Measurements from ENCODE around the gene SLC35D3. TPM values are rescaled to one million over a fixed set of nuclear protein-coding genes. Genes with fewer than 3 reads are reported as not detected.
"Not testable (repeated sequence)": the region's sequence is repeated elsewhere in the genome, so short reads cannot be mapped to it uniquely, and the experiment has no call there.

SLC35D3 gene
- total and polyA plus RNA-seq, 2 donors (not counting 1 experiment from before 2014, with no cell fraction given): not detected

GRCh38 chr6:136873748-136874147, 48.4 kb upstream of the SLC35D3 start:
- no peak overlapping the region for H2AFZ ChIP-seq (ENCODE audit: insufficient read depth, low read depth, low read length, poor library complexity, severe bottlenecking)
- no peaks in the 10 kb centered on the region for H3K4me1 Mint-ChIP-seq
- no peak overlapping the region for H3K4me2 ChIP-seq (replicated peaks; ENCODE audit: low read depth, low read length, poor library complexity, severe bottlenecking)
- H3K27ac Mint-ChIP-seq: no peak overlapping the region
- no peak overlapping the region for H3K27ac ChIP-seq (ENCODE audit: low read length in 2 of 2)
- H3K27me3 Mint-ChIP-seq: no peaks in the 10 kb centered on the region
- no peaks in the 10 kb centered on the region for H3K27me3 ChIP-seq (replicated peaks in 1 of 4; ENCODE audit: control extremely low read depth in 1 of 4, control insufficient read depth in 3 of 4, insufficient read depth in 4 of 4, low read length in 3 of 4)
- ATAC-seq (ENCODE audit: low read depth) (no peak), DNase-seq (no peak)
- ChIA-PET CTCF (no interaction called here), POLR2A (no interaction called here)
- peaks cover 3 to 15% of the 10 kb centered on the region in 2 experiments for H3K36me3 ChIP-seq (replicated peaks in 1 of 2; ENCODE audit: control extremely low read depth in 1 of 2, control insufficient read depth in 1 of 2, extremely low read depth in 1 of 2, insufficient read depth in 2 of 2, low read length in 1 of 2)
- H3K4me1 ChIP-seq (ENCODE audit: control insufficient read depth in 2 of 2, insufficient read depth in 2 of 2, low read length in 2 of 2): no peaks in the 10 kb centered on the region
- no peak for TF ChIP-seq EZH2 (IDR thresholded peaks at IDR 0.05; ENCODE audit: borderline replicate concordance, insufficient read depth, low read depth, low read length, poor library complexity, severe bottlenecking)
- TF ChIP-seq CTCF (IDR thresholded peaks at IDR 0.05): no peak
- peaks cover 6% of the 10 kb centered on the region for H3K9me3 Mint-ChIP-seq (ENCODE audit: insufficient read depth)
- H4K20me1 ChIP-seq (ENCODE audit: control insufficient read depth, insufficient read depth, low read length, poor library complexity, severe bottlenecking): no peaks in the 10 kb centered on the region
- no peak overlapping the region for H3K4me3 ChIP-seq (ENCODE audit: control extremely low read depth in 1 of 5, extremely low read depth in 1 of 5, insufficient read depth in 1 of 5, low read depth in 2 of 5, low read length in 4 of 5)
- H3K4me3 Mint-ChIP-seq: no peak overlapping the region
- no peak overlapping the region for H3K9ac ChIP-seq (ENCODE audit: low read length)
- no CpG with 5 or more reads among the region's 3 CpGs for WGBS (ENCODE audit: insufficient coverage)
- intact Hi-C loops (cut with micrococcal nuclease): no loop called here
- peaks cover 12 to 19% (median 15%) of the 10 kb centered on the region in 3 donors for H3K9me3 ChIP-seq (ENCODE audit: control extremely low read depth in 1 of 3, control insufficient read depth in 2 of 3, insufficient read depth in 1 of 3, low read length in 2 of 3)
- no peaks in the 10 kb centered on the region for H3K79me2 ChIP-seq (ENCODE audit: control insufficient read depth, insufficient read depth, low read length)

GRCh38 chr6:136876469-136876868, 45.6 kb upstream of the SLC35D3 start:
- peaks cover 12 to 17% (median 15%) of the 10 kb centered on the region in 3 donors for H3K9me3 ChIP-seq (ENCODE audit: control extremely low read depth in 1 of 3, control insufficient read depth in 2 of 3, insufficient read depth in 1 of 3, low read length in 2 of 3)
- H3K9me3 Mint-ChIP-seq (ENCODE audit: insufficient read depth); H3K27me3 ChIP-seq (replicated peaks in 1 of 4; ENCODE audit: control extremely low read depth in 1 of 4, control insufficient read depth in 3 of 4, insufficient read depth in 4 of 4, low read length in 3 of 4); H3K4me3 Mint-ChIP-seq; H3K4me1 ChIP-seq (ENCODE audit: control insufficient read depth in 2 of 2, insufficient read depth in 2 of 2, low read length in 2 of 2); H3K27me3 Mint-ChIP-seq; H2AFZ ChIP-seq (ENCODE audit: insufficient read depth, low read depth, low read length, poor library complexity, severe bottlenecking); H3K27ac Mint-ChIP-seq; H3K36me3 ChIP-seq (replicated peaks in 1 of 2; ENCODE audit: control extremely low read depth in 1 of 2, control insufficient read depth in 1 of 2, extremely low read depth in 1 of 2, insufficient read depth in 2 of 2, low read length in 1 of 2); H3K4me2 ChIP-seq (replicated peaks; ENCODE audit: low read depth, low read length, poor library complexity, severe bottlenecking); H3K4me3 ChIP-seq (ENCODE audit: control extremely low read depth in 1 of 5, extremely low read depth in 1 of 5, insufficient read depth in 1 of 5, low read depth in 2 of 5, low read length in 4 of 5); CTCF ChIA-PET; H4K20me1 ChIP-seq (ENCODE audit: control insufficient read depth, insufficient read depth, low read length, poor library complexity, severe bottlenecking); H3K79me2 ChIP-seq (ENCODE audit: control insufficient read depth, insufficient read depth, low read length); ATAC-seq (ENCODE audit: low read depth); intact Hi-C loops (cut with micrococcal nuclease); POLR2A ChIA-PET; H3K27ac ChIP-seq (ENCODE audit: low read length in 2 of 2); DNase-seq; H3K4me1 Mint-ChIP-seq; H3K9ac ChIP-seq (ENCODE audit: low read length): not testable (repeated sequence)
- WGBS (ENCODE audit: insufficient coverage): no CpG with 5 or more reads among the region's 4 CpGs

Measured in B cell (primary cell).